Effector memory CD8-positive, alpha-beta T cell (primary cell): ENCODE measurements around the gene SYT7.
"Not testable (repeated sequence)": the region's sequence is repeated elsewhere in the genome, so short reads cannot be mapped to it uniquely, and the experiment has no call there.

Experiments used
- ATAC-seq: fragments of 150-1000 bp; cut with Tn5 transposase; replicated peaks from 2 replicates; pipeline ENCODE4 v1.10.0; 2021; ENCODE audit warnings: mild to moderate bottlenecking, moderate library complexity
- DNase-seq, 3 experiments: peaks; one replicate each; pipeline ENCODE4 v3.0.0; 2021
- H3K27ac Mint-ChIP-seq, 2 donors: one replicate each; pipeline ENCODE4 v1.8.0; 2022; ENCODE audit warnings: mild to moderate bottlenecking in 2 of 2, mixed read lengths in 2 of 2, moderate library complexity in 2 of 2
- H3K27me3 Mint-ChIP-seq, 2 donors: one replicate each; pipeline ENCODE4 v1.8.0; 2022; ENCODE audit warnings: mixed read lengths in 2 of 2
- H3K36me3 Mint-ChIP-seq: one replicate; pipeline ENCODE4 v1.8.0; 2022; ENCODE audit warnings: mild to moderate bottlenecking, moderate library complexity, mixed read lengths; ENCODE audit not compliant: insufficient read depth
- H3K4me1 Mint-ChIP-seq, 2 donors: one replicate each; pipeline ENCODE4 v1.8.0; 2022; ENCODE audit warnings: low read depth in 2 of 2, mixed read lengths in 2 of 2
- H3K4me3 Mint-ChIP-seq, 2 donors: one replicate each; pipeline ENCODE4 v1.8.0; 2022; ENCODE audit warnings: mild to moderate bottlenecking in 2 of 2, mixed read lengths in 2 of 2, moderate library complexity in 2 of 2
- H3K9me3 Mint-ChIP-seq, 2 donors: one replicate each; pipeline ENCODE4 v1.8.0; 2022; ENCODE audit warnings: mixed read lengths in 2 of 2

Gene SYT7

DNA sequence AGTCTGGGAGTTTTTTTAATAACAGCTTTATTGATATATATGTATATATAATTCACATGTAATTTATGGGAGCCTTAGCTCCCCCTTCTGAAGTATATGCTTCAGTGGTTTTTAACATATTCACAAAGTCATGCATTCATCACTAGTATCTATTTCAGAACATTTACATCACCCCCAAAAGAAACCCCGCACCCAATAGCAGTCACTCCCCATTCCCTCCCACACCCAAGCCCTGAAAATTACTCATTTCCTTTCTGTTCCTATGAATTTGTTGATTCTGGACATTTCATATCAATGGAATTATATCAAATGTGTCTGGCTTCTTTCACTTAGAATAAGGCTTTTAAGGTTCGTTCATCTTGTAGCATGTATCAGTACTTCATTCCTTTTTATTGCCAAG lies 35.6 kb upstream of the SYT7 start:
- Mint-ChIP-seq H3K4me3 (no peak overlapping the region), H3K36me3 (peaks cover 3% of the 10 kb centered on the region), H3K4me1 (no peaks in the 10 kb centered on the region), H3K9me3 (no peaks in the 10 kb centered on the region), H3K27me3 (peaks cover 22 to 61% of the 10 kb centered on the region in 2 donors), H3K27ac (no peak overlapping the region)
- no peak for ATAC-seq
- no peak for DNase-seq

GRCh38 chr11:61614782-61615181 lies 33.9 kb upstream of the SYT7 start:
- peaks cover 12 to 61% of the 10 kb centered on the region in 2 donors for H3K27me3 Mint-ChIP-seq
- H3K27ac Mint-ChIP-seq, H3K4me3 Mint-ChIP-seq, H3K9me3 Mint-ChIP-seq, H3K36me3 Mint-ChIP-seq, H3K4me1 Mint-ChIP-seq, ATAC-seq, DNase-seq: not testable (repeated sequence)

DNA sequence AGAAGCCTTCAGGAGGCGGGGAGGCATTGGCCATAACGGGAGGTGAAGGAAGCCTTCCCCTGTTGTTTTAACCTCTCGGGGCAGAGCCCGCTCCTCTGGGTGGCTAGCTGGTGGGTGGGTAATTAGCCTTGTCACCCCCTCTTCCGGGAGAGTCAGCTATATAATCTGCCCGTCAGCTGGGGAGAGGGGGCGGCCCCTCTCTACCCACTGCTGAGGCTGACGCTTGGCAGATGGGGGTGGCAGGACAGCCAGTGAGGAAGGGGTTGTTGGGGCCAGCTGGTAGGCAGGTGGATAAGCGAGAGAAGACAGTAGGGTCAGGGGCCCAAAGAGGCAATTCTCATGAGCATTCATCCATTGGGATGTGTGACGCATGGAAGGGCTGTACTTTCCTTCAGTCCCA lies 33.0 kb upstream of the SYT7 start:
- Mint-ChIP-seq H3K4me1 (peaks cover 0 to 5% of the 10 kb centered on the region in 2 donors), H3K4me3 (no peak overlapping the region), H3K36me3 (peaks cover 3% of the 10 kb centered on the region), H3K9me3 (no peaks in the 10 kb centered on the region), H3K27ac (no peak overlapping the region), H3K27me3 (peaks cover 19 to 61% of the 10 kb centered on the region in 2 donors)
- DNase-seq (no peak), ATAC-seq (no peak)

GRCh38 chr11:61613051-61613450 lies 32.2 kb upstream of the SYT7 start:
- Mint-ChIP-seq H3K4me3 (no peak overlapping the region), H3K27me3 (peaks cover 17 to 55% of the 10 kb centered on the region in 2 donors), H3K36me3 (peaks cover 3% of the 10 kb centered on the region), H3K27ac (no peak overlapping the region), H3K9me3 (no peaks in the 10 kb centered on the region), H3K4me1 (peaks cover 0 to 5% of the 10 kb centered on the region in 2 donors)
- ATAC-seq: no peak
- DNase-seq: no peak

DNA sequence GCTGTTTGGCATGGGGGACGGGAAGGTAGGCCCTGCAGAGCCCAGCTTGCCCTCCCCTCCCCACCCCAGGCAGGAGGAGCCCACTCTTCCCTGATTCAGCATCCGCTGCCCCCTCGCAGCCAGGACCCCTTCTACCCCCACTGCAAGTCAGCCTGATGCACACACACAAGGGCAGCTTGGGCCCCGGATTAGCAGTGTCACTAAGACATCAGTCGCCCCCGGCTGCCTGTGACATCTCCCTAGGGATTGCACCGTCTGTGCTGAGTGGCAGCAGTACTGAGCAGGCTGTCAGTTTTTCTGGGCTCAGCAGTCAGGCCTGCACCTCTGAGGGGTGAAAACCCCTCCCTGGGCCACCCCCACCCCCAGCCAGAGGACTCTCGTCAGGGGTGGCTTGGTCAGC lies 30.4 kb upstream of the SYT7 start:
- DNase-seq: no peak
- peaks cover 20 to 72% of the 10 kb centered on the region in 2 donors for H3K27me3 Mint-ChIP-seq
- H3K36me3 Mint-ChIP-seq: peaks cover 3% of the 10 kb centered on the region
- no peak for ATAC-seq
- H3K27ac Mint-ChIP-seq: no peak overlapping the region
- H3K9me3 Mint-ChIP-seq: no peaks in the 10 kb centered on the region
- H3K4me1 Mint-ChIP-seq: peaks cover 0 to 5% of the 10 kb centered on the region in 2 donors
- no peak overlapping the region for H3K4me3 Mint-ChIP-seq

GRCh38 chr11:61610905-61611304 lies 30.0 kb upstream of the SYT7 start:
- peaks cover 0 to 5% of the 10 kb centered on the region in 2 donors for H3K4me1 Mint-ChIP-seq
- no peak overlapping the region for H3K27ac Mint-ChIP-seq
- H3K9me3 Mint-ChIP-seq: no peaks in the 10 kb centered on the region
- H3K27me3 Mint-ChIP-seq: peaks cover 24 to 76% of the 10 kb centered on the region in 2 donors
- no peak overlapping the region for H3K4me3 Mint-ChIP-seq
- H3K36me3 Mint-ChIP-seq: peaks cover 3% of the 10 kb centered on the region
- DNase-seq (no peak), ATAC-seq (no peak)

DNA sequence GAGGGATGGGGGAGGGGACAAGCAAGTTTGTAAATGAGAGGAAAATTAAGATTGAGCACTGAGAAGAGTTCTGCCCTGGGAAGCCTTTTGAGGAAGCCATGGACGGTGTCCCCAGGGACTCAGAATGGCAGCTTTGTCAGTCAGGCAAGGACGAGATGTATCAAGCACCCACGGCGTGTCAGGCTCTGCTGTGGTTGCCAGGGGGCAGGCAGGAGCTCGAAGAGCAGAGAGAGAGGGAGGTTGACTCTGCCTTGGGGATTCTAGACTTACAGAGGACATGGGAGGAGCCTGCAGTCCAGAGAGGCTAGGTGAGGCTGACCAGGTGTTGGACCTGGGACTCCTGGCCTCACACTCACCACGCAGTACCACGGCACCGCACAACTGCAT lies 29.1 kb upstream of the SYT7 start:
- ATAC-seq (no peak), DNase-seq (no peak)
- Mint-ChIP-seq H3K27me3 (peaks cover 34 to 86% of the 10 kb centered on the region in 2 donors), H3K27ac (no peak overlapping the region), H3K36me3 (peaks cover 3% of the 10 kb centered on the region), H3K4me1 (peaks cover 0 to 5% of the 10 kb centered on the region in 2 donors), H3K9me3 (no peaks in the 10 kb centered on the region), H3K4me3 (no peak overlapping the region)

DNA sequence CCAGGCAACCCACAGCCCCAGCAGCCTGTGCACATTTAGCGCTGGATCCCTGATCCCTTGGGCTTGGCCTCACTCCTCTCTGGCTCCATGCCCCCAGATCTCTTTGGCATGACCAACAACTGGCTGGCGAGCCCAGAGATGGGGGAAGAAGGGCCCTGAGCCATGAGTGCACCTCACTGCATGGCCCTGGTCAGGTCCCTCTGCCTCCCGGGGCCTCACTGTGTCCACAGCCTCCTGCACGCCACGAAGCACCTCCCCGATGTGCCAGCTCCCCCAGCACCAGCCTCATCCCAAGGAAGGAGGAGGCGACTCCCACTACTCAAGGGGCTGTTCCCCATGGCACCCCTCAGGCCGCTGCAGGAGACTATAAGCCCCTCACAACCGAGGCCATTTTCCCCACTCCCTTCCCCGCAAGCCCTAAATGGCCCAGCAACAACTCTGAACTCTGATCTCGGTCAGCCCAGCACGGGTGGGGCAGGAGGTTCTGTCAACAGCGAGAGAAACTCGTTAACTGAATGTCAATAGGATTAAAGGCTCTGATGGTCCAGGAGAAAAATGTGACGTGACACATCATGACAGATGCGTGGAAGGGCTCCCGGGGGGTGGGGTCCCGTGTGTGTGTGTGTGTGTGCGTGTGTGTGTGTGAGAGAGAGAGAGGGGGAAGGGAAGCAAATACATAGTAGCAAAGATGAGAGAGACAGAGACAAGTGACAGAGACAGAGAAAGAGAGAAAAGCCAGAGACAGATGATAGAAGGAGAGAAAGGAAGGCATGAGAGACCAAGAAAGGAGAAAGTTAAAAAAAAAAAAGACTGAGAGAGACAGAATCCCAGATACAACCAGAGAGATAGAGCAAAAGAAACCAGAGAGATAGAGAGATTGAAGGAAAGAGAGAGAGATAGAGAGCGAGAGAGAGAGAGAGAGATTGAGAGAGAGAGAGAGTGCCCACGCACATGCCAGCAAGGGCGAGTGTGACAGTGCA lies 28.4 kb upstream of the SYT7 start:
- peaks cover 0 to 5% of the 10 kb centered on the region in 2 donors for H3K4me1 Mint-ChIP-seq
- no peak overlapping the region for H3K27ac Mint-ChIP-seq
- ATAC-seq: no peak
- no peak overlapping the region for H3K4me3 Mint-ChIP-seq
- H3K36me3 Mint-ChIP-seq: peaks cover 1% of the 10 kb centered on the region
- H3K9me3 Mint-ChIP-seq: no peaks in the 10 kb centered on the region
- H3K27me3 Mint-ChIP-seq: peaks cover 34 to 85% of the 10 kb centered on the region in 2 donors
- DNase-seq: no peak

- Mint-ChIP-seq H3K4me1 (peaks cover 0 to 5% of the 10 kb centered on the region in 2 donors), H3K9me3 (no peaks in the 10 kb centered on the region), H3K4me3 (no peak overlapping the region), H3K27ac (no peak overlapping the region), H3K36me3 (no peaks in the 10 kb centered on the region), H3K27me3 (peaks cover 34 to 82% of the 10 kb centered on the region in 2 donors)
- DNase-seq (no peak), ATAC-seq (no peak)
Measured at GRCh38 chr11:61607920-61608599, 27.2 kb upstream of the SYT7 start.

GRCh38 chr11:61607426-61607825 lies 26.6 kb upstream of the SYT7 start:
- no peak overlapping the region for H3K4me3 Mint-ChIP-seq
- no peak overlapping the region for H3K27ac Mint-ChIP-seq
- DNase-seq (no peak), ATAC-seq (no peak)
- peaks cover 34 to 84% of the 10 kb centered on the region in 2 donors for H3K27me3 Mint-ChIP-seq
- peaks cover 0 to 5% of the 10 kb centered on the region in 2 donors for H3K4me1 Mint-ChIP-seq
- no peaks in the 10 kb centered on the region for H3K36me3 Mint-ChIP-seq
- no peaks in the 10 kb centered on the region for H3K9me3 Mint-ChIP-seq

GRCh38 chr11:61603667-61604066 lies 22.8 kb upstream of the SYT7 start:
- DNase-seq (no peak), ATAC-seq (no peak)
- Mint-ChIP-seq H3K9me3 (no peaks in the 10 kb centered on the region), H3K4me1 (peaks cover 0 to 3% of the 10 kb centered on the region in 2 donors), H3K4me3 (no peak overlapping the region), H3K27ac (no peak overlapping the region), H3K36me3 (no peaks in the 10 kb centered on the region), H3K27me3 (peaks cover 42 to 84% of the 10 kb centered on the region in 2 donors)

GRCh38 chr11:61602775-61603569 lies 22.1 kb upstream of the SYT7 start:
- Mint-ChIP-seq H3K4me1 (peaks cover 0 to 3% of the 10 kb centered on the region in 2 donors), H3K4me3 (no peak overlapping the region), H3K27ac (no peak overlapping the region), H3K9me3 (no peaks in the 10 kb centered on the region), H3K36me3 (no peaks in the 10 kb centered on the region), H3K27me3 (peaks cover 45 to 89% of the 10 kb centered on the region in 2 donors)
- ATAC-seq: no peak
- no peak for DNase-seq

GRCh38 chr11:61601512-61601911 lies 20.6 kb upstream of the SYT7 start:
- H3K27ac Mint-ChIP-seq: no peak overlapping the region
- no peak overlapping the region for H3K4me3 Mint-ChIP-seq
- H3K4me1 Mint-ChIP-seq: peaks cover 0 to 3% of the 10 kb centered on the region in 2 donors
- no peak for DNase-seq
- H3K9me3 Mint-ChIP-seq: no peaks in the 10 kb centered on the region
- ATAC-seq: no peak
- H3K36me3 Mint-ChIP-seq: no peaks in the 10 kb centered on the region
- H3K27me3 Mint-ChIP-seq: peaks cover 43 to 82% of the 10 kb centered on the region in 2 donors
